Smooth muscle cell (in vitro differentiated cells): ENCODE results near the gene NMRK1. TPM values are rescaled to one million over a fixed set of nuclear protein-coding genes. Genes with fewer than 3 reads are reported as not detected.

ENCODE experiments used
- DNase-seq: peaks from one replicate; lab custom pipeline; 2025; ENCODE audit not compliant: unreplicated experiment; lab: John Stamatoyannopoulos, UW
- H2AFZ ChIP-seq: fragments of 200-600 bp; sonication (generic); 2 replicates; pipeline ENCODE4 v1.6.0; 2016; ENCODE audit warnings: antibody characterized with exemption, low read depth, mild to moderate bottlenecking
- H3F3A ChIP-seq: fragments of 200-600 bp; sonication (generic); 2 replicates; pipeline ENCODE4 v1.6.0; 2017; ENCODE audit warnings: antibody characterized with exemption, low read depth
- H3K27ac ChIP-seq: fragments of 200-600 bp; sonication (generic); 2 replicates; pipeline ENCODE4 v1.5.1; 2016; ENCODE audit warnings: low read depth, mild to moderate bottlenecking
- H3K27me3 ChIP-seq: fragments of 200-600 bp; sonication (generic); 2 replicates; pipeline ENCODE4 v1.6.1; 2016; ENCODE audit warnings: low read depth, mild to moderate bottlenecking
- H3K36me3 ChIP-seq: fragments of 200-600 bp; sonication (generic); 2 replicates; pipeline ENCODE4 v1.5.1; 2016; ENCODE audit warnings: low read depth
- H3K4me1 ChIP-seq: fragments of 200-600 bp; sonication (generic); 2 replicates; pipeline ENCODE4 v1.5.1; 2016; ENCODE audit warnings: low read depth
- H3K4me2 ChIP-seq: fragments of 200-600 bp; sonication (generic); 2 replicates; pipeline ENCODE4 v1.6.0; 2016; ENCODE audit warnings: mild to moderate bottlenecking
- H3K4me3 ChIP-seq: fragments of 200-600 bp; sonication (generic); 2 replicates; pipeline ENCODE4 v1.5.1; 2016; ENCODE audit warnings: mild to moderate bottlenecking
- H3K79me2 ChIP-seq: fragments of 200-600 bp; sonication (generic); 2 replicates; pipeline ENCODE4 v1.6.0; 2016; ENCODE audit warnings: low read depth, mild to moderate bottlenecking
- H3K9ac ChIP-seq: fragments of 200-600 bp; sonication (generic); 2 replicates; pipeline ENCODE4 v1.6.0; 2016; ENCODE audit warnings: low read depth
- H3K9me3 ChIP-seq: fragments of 200-600 bp; sonication (generic); replicated peaks from 2 replicates; pipeline ENCODE4 v1.5.1; 2016; ENCODE audit warnings: low read depth
- H4K20me1 ChIP-seq: fragments of 200-600 bp; sonication (generic); 2 replicates; pipeline ENCODE4 v1.6.0; 2016; ENCODE audit warnings: low read depth
- WGBS: methylation state at CpG from one replicate; pipeline ENCODE4 v1.1.7; 2016; ENCODE audit warnings: low lambda C conversion rate; 5-methylcytosine and 5-hydroxymethylcytosine counted together
- polyA plus RNA-seq: library from polyadenylated mRNA; unstranded; fragments of >200 nt; fragmentation: Nextera tagmentation; extraction: Ambion mirVana; gene quantifications from 2 replicates; pipeline ENCODE4 v1.2.1, GENCODE V29; 2016
- total RNA-seq: library from RNA; depleted of rRNA; stranded (reverse); fragments of >200 nt; gene quantifications from 2 replicates; pipeline ENCODE4 v1.2.3, GENCODE V29; 2014
- TF ChIP-seq, protein P1 (sequence below): fragments of 200-600 bp; sonication (generic); IDR thresholded peaks from 2 replicates; pipeline ENCODE4 v1.5.1; 2017; ENCODE audit warnings: borderline replicate concordance, mild to moderate bottlenecking, antibody characterized with exemption; ENCODE audit not compliant: insufficient read depth, poor library complexity, severe bottlenecking

Gene NMRK1
- total and polyA plus RNA-seq, 2 experiments from 2014 or later, result 12.3 to 16.4 TPM

GRCh38 chr9:75061169-75061568 lies 26.8 kb downstream of the NMRK1 start:
- no peaks in the 10 kb centered on the region for H3K36me3 ChIP-seq
- no peak overlapping the region for H3K27ac ChIP-seq
- H4K20me1 ChIP-seq, result no peaks in the 10 kb centered on the region
- TF ChIP-seq, protein P1, sequence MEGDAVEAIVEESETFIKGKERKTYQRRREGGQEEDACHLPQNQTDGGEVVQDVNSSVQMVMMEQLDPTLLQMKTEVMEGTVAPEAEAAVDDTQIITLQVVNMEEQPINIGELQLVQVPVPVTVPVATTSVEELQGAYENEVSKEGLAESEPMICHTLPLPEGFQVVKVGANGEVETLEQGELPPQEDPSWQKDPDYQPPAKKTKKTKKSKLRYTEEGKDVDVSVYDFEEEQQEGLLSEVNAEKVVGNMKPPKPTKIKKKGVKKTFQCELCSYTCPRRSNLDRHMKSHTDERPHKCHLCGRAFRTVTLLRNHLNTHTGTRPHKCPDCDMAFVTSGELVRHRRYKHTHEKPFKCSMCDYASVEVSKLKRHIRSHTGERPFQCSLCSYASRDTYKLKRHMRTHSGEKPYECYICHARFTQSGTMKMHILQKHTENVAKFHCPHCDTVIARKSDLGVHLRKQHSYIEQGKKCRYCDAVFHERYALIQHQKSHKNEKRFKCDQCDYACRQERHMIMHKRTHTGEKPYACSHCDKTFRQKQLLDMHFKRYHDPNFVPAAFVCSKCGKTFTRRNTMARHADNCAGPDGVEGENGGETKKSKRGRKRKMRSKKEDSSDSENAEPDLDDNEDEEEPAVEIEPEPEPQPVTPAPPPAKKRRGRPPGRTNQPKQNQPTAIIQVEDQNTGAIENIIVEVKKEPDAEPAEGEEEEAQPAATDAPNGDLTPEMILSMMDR, result no peak
- no peak overlapping the region for H2AFZ ChIP-seq
- H3K4me2 ChIP-seq, result no peak overlapping the region
- 98% methylated on average over 2 of the region's 2 CpGs for WGBS
- no peak overlapping the region for H3K9ac ChIP-seq
- no peak overlapping the region for H3K4me3 ChIP-seq
- DNase-seq, result no peak
- H3K79me2 ChIP-seq, result no peaks in the 10 kb centered on the region
- H3F3A ChIP-seq, result peaks cover 8% of the 10 kb centered on the region
- H3K9me3 ChIP-seq, result no peaks in the 10 kb centered on the region
- no peaks in the 10 kb centered on the region for H3K4me1 ChIP-seq
- no peaks in the 10 kb centered on the region for H3K27me3 ChIP-seq

DNA sequence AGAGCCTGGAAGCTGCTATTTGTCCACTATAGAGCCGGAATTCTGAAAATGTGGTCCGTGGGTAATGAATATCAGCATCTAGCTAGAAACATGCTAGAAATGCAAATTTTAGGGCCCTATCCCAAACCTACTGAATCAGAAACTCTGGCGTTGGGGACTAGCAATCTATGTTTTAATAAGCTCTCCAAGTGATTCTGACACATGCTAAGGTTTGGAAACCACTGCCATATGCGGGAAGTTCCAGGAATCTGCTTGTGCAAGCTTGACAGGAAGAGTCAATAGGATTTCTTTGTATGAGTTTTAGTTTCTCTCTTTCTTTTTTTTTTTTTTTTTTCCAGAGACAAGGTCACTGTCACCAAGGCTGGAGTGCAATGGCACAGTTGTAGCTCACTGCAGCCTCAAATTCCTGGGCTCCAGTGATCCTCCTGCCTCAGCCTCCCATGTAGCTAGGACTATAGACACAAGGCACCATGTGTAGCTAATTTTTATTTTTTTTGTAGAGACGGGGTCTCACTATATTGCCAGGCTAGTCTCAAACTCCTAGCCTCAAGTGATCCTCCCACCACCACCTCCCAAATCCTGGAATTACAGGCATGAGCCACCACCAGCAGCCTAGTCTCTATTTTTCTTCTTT lies 33.5 kb downstream of the NMRK1 start:
- 76% methylated on average over 5 of the region's 5 CpGs for WGBS
- H2AFZ ChIP-seq, result no peak overlapping the region
- no peaks in the 10 kb centered on the region for H3F3A ChIP-seq
- no peaks in the 10 kb centered on the region for H4K20me1 ChIP-seq
- no peaks in the 10 kb centered on the region for H3K27me3 ChIP-seq
- no peaks in the 10 kb centered on the region for H3K79me2 ChIP-seq
- TF ChIP-seq, protein P1, result no peak
- no peaks in the 10 kb centered on the region for H3K9me3 ChIP-seq
- no peak overlapping the region for H3K27ac ChIP-seq
- DNase-seq, result no peak
- no peak overlapping the region for H3K4me2 ChIP-seq
- H3K4me1 ChIP-seq, result no peaks in the 10 kb centered on the region
- H3K36me3 ChIP-seq, result no peaks in the 10 kb centered on the region
- no peak overlapping the region for H3K9ac ChIP-seq
- no peak overlapping the region for H3K4me3 ChIP-seq

- H3K4me3 ChIP-seq, result no peak overlapping the region
- no peaks in the 10 kb centered on the region for H3F3A ChIP-seq
- no peak overlapping the region for H3K4me2 ChIP-seq
- no peaks in the 10 kb centered on the region for H3K36me3 ChIP-seq
- H3K27ac ChIP-seq, result no peak overlapping the region
- WGBS, result 93% methylated on average over 1 of the region's 1 CpG
- TF ChIP-seq, protein P1, result no peak
- no peaks in the 10 kb centered on the region for H3K9me3 ChIP-seq
- H3K27me3 ChIP-seq, result no peaks in the 10 kb centered on the region
- H4K20me1 ChIP-seq, result no peaks in the 10 kb centered on the region
- H3K79me2 ChIP-seq, result no peaks in the 10 kb centered on the region
- H2AFZ ChIP-seq, result no peak overlapping the region
- no peak for DNase-seq
- H3K9ac ChIP-seq, result no peak overlapping the region
- H3K4me1 ChIP-seq, result no peaks in the 10 kb centered on the region
These were observed 34.1 kb downstream of the NMRK1 start for GRCh38 chr9:75053869-75054268.

GRCh38 chr9:75051285-75051684 lies 36.7 kb downstream of the NMRK1 start:
- Histone ChIP-seq H2AFZ (no peak overlapping the region), H3K9ac (no peak overlapping the region), H3K27ac (no peak overlapping the region), H3K36me3 (no peaks in the 10 kb centered on the region), H3K4me2 (no peak overlapping the region), H3K4me3 (no peak overlapping the region), H3K9me3 (no peaks in the 10 kb centered on the region), H3F3A (no peaks in the 10 kb centered on the region), H3K79me2 (no peaks in the 10 kb centered on the region), H4K20me1 (no peaks in the 10 kb centered on the region), H3K4me1 (no peaks in the 10 kb centered on the region), H3K27me3 (no peaks in the 10 kb centered on the region)
- no peak for DNase-seq
- TF ChIP-seq, protein P1, result no peak
